ENCODE measurements around the gene SPATA18.
"Not testable (repeated sequence)": the region's sequence is repeated elsewhere in the genome, so short reads cannot be mapped to it uniquely, and the experiment has no call there.

The SPATA18 gene

DNA sequence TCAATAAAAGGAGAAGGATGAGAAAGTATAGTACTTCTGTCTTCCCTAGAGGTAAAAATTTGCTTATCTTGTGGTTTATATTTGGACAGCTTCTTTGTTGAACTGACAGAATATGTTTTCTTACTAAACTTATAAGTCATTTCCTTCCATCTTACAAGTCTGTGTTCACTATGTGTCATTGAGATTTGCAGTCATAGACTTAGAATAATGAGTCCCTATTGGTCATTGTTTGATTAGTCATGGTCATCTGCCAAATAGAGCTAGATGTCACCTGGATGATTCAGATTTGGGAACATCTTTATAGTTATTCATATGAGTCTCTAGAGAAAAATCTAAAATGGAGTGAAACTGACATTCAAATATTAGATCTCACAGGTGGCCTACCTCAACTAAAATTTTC is 51.5 kb downstream of the SPATA18 start:
- no peaks in the 10 kb centered on the region for H3K4me1 Mint-ChIP-seq (ENCODE audit: low read depth in 2 of 2)
- no peak for DNase-seq
- ATAC-seq (replicated peaks), result no peak
- peaks cover 0 to 2% of the 10 kb centered on the region in 2 donors for H3K27me3 Mint-ChIP-seq
- no peaks in the 10 kb centered on the region for H3K9me3 Mint-ChIP-seq
- H3K4me3 Mint-ChIP-seq, result no peak overlapping the region
- no peaks in the 10 kb centered on the region for H3K36me3 Mint-ChIP-seq (ENCODE audit: insufficient read depth)
- H3K27ac Mint-ChIP-seq, result no peak overlapping the region

DNA sequence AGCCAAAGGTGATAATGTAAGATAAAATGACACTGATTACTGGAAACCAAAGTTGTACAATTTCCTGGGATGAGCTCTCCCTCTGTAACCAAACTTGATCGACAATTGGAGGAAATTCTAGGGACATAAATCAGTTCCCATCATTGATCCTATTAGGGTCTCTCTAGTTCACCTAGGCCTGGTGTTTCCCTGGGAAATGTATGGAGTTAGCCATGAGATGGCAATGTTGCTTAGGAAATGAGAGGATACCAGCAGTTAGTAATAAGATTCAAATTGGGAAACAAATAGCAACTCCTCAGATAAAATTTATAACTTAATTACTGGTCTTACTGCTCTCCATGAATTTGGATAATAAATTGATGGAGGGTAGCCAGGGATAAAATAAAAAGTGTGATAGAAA is 52.2 kb downstream of the SPATA18 start:
- no peaks in the 10 kb centered on the region for H3K9me3 Mint-ChIP-seq
- H3K4me3 Mint-ChIP-seq, result no peak overlapping the region
- no peak for ATAC-seq (replicated peaks)
- no peak overlapping the region for H3K27ac Mint-ChIP-seq
- no peak for DNase-seq
- H3K27me3 Mint-ChIP-seq, result no peaks in the 10 kb centered on the region
- H3K36me3 Mint-ChIP-seq (ENCODE audit: insufficient read depth), result no peaks in the 10 kb centered on the region
- H3K4me1 Mint-ChIP-seq (ENCODE audit: low read depth in 2 of 2), result no peaks in the 10 kb centered on the region

DNA sequence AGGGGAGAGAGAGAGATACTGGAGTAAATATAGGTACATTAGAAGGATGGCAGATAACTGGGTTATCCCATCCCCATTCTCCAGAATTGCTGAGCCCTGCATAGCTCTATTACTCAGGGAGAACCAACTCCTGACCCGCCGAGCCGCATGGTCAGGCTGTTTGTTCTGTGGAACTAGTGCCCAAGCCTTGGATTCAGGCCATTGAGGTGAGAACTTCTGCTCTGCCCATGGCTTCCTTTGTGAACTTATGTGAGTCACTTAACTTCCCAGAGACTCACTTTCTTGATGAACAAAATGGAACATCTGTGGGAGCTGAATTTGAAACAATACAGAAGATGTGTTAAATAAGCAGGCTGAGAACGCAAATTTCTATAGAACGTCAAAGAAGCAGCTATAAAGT is 54.2 kb downstream of the SPATA18 start:
- DNase-seq, result no peak
- Mint-ChIP-seq H3K27me3 (no peaks in the 10 kb centered on the region), H3K4me1 (ENCODE audit: low read depth in 2 of 2) (no peaks in the 10 kb centered on the region), H3K9me3 (no peaks in the 10 kb centered on the region), H3K4me3 (no peak overlapping the region), H3K36me3 (ENCODE audit: insufficient read depth) (no peaks in the 10 kb centered on the region), H3K27ac (no peak overlapping the region)
- no peak for ATAC-seq (replicated peaks)

DNA sequence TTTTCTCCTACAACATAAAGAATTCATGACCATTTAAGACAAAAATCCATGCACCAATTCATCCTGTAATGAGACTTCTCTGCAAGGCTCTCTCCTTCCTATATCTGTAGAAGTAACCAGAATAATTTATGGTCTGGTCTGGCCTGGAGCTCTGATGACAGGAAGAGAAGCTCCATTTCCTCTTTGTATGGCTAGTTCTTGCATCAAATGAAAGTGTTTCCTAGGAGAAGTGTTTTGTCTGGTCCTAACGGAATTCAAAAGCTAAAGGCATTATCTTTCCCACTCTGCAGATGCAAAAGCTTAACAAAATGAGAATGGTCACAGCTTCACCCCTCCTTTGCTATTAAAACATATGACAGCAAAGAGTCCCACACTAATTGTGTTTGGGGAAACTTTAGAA is 55.1 kb downstream of the SPATA18 start:
- ATAC-seq (replicated peaks) (no peak), DNase-seq (no peak)
- Mint-ChIP-seq H3K36me3 (ENCODE audit: insufficient read depth) (no peaks in the 10 kb centered on the region), H3K4me3 (no peak overlapping the region), H3K4me1 (ENCODE audit: low read depth in 2 of 2) (no peaks in the 10 kb centered on the region), H3K9me3 (no peaks in the 10 kb centered on the region), H3K27me3 (no peaks in the 10 kb centered on the region), H3K27ac (no peak overlapping the region)

DNA sequence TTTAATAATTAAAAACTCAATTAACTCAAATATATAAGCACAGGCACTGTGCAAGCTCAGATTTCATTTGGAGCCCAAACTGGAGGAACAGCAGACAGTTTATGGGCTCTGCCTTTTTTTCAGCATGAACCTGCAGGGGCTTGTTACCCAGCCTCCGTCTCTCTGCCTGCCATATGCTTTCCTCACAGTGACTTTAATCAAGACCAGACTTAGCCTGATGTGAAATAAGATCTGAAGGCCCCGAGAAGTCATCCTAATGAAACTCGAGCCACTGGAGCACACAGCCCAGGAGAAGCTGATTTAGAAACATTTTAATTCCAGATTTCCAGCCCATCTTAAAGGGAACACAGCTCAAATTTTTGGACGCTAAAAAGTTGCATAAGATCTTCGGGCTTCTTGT is 55.6 kb downstream of the SPATA18 start:
- H3K27me3 Mint-ChIP-seq, result no peaks in the 10 kb centered on the region

DNA sequence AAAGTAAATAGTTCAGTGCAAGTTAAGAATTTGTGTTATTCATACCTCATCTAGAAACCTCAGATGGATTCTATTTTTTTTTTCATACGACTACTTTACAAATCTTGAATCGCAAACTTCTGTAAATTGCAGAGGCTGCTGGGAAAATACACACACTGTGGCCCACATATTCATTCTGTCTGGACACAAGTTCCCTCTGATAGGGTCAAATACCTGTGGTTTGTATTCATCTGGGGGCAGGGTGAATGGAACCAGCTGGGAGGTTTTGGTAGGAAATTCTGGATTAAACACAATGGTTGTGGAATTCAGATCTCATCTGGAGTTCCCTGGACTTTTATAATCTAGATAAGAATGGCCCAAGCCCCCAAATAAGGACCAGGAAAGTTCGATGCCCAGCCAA is 56.2 kb downstream of the SPATA18 start:
- Mint-ChIP-seq H3K4me3 (no peak overlapping the region), H3K27me3 (no peaks in the 10 kb centered on the region), H3K27ac (no peak overlapping the region), H3K4me1 (ENCODE audit: low read depth in 2 of 2) (no peaks in the 10 kb centered on the region), H3K36me3 (ENCODE audit: insufficient read depth) (no peaks in the 10 kb centered on the region), H3K9me3 (no peaks in the 10 kb centered on the region)
- ATAC-seq (replicated peaks) (no peak), DNase-seq (no peak)

More for the DNA sequence above, 55.6 kb downstream of the SPATA18 start:
- no peak overlapping the region for H3K4me3 Mint-ChIP-seq
- H3K36me3 Mint-ChIP-seq (ENCODE audit: insufficient read depth), result no peaks in the 10 kb centered on the region
- H3K9me3 Mint-ChIP-seq, result no peaks in the 10 kb centered on the region
- H3K4me1 Mint-ChIP-seq (ENCODE audit: low read depth in 2 of 2), result no peaks in the 10 kb centered on the region
- H3K27ac Mint-ChIP-seq, result no peak overlapping the region
- no peak for ATAC-seq (replicated peaks)
- no peak for DNase-seq

DNA sequence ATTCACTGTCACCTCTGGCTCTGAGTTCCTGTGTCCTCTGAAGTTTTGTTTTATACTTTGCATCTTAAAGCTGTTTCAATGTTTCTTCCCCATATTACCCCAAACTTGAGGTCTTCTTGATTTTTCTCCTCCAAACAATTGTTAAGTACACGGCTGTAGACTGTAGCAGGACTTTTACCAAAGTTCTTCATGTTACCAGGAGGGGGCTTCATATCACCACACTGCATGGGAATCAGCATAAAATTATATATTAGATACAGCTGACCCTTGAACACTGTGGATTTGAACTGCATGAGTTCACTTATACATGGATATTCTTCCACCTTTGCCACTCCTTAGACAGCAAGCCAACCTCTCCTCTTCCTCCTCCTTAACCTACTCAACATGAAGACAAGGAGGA is 56.6 kb downstream of the SPATA18 start:
- DNase-seq (no peak), ATAC-seq (replicated peaks) (no peak)
- H3K36me3 Mint-ChIP-seq (ENCODE audit: insufficient read depth), result no peaks in the 10 kb centered on the region
- H3K27me3 Mint-ChIP-seq, result no peaks in the 10 kb centered on the region
- H3K4me1 Mint-ChIP-seq (ENCODE audit: low read depth in 2 of 2), result no peaks in the 10 kb centered on the region
- H3K9me3 Mint-ChIP-seq, result no peaks in the 10 kb centered on the region
- no peak overlapping the region for H3K27ac Mint-ChIP-seq
- H3K4me3 Mint-ChIP-seq, result no peak overlapping the region

DNA sequence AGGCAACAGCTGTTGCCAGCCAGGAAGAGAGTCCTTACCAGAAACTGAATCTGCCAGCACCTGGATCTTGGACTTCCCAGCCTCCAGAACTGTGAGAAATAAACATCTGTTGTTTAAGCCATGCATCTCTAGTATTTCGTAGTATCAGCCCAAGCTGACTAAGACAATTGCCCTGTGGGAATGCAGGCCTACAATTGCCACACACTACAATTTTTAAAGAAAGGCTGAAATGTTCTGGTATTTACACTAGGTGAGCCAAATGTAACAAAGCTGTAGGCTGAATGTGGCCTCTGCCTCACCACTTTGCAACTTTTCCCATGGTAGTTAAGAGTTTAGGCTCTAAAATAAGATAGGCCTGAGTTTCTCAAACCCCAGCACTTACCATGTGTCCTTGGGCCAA is 59.1 kb downstream of the SPATA18 start:
- H3K27ac Mint-ChIP-seq, result no peak overlapping the region
- no peak overlapping the region for H3K4me3 Mint-ChIP-seq
- ATAC-seq (replicated peaks) (no peak), DNase-seq (no peak)
- H3K27me3 Mint-ChIP-seq, result no peaks in the 10 kb centered on the region
- H3K36me3 Mint-ChIP-seq (ENCODE audit: insufficient read depth), result no peaks in the 10 kb centered on the region
- no peaks in the 10 kb centered on the region for H3K9me3 Mint-ChIP-seq
- H3K4me1 Mint-ChIP-seq (ENCODE audit: low read depth in 2 of 2), result no peaks in the 10 kb centered on the region

DNA sequence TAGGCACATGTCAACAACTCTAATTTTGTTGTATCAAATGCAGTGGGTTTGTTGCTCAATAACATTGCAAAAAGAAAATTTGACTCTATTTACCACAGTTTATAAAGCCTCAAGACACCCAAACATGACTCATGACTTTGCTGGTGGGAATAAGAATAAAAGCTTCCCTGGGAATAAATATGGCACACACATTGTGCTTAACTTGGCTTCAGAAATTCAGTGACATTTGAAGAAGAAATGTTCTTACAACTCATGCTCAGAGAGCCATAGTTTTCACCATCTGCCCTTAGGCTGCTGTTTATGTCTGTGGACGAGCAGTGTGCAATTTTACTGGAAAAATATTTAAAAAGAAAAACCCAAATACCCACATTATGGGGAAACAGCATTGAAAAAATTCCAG is 60.9 kb downstream of the SPATA18 start:
- Mint-ChIP-seq H3K9me3 (no peaks in the 10 kb centered on the region), H3K4me3 (no peak overlapping the region), H3K27ac (no peak overlapping the region), H3K27me3 (no peaks in the 10 kb centered on the region), H3K4me1 (ENCODE audit: low read depth in 2 of 2) (no peaks in the 10 kb centered on the region), H3K36me3 (ENCODE audit: insufficient read depth) (no peaks in the 10 kb centered on the region)
- ATAC-seq (replicated peaks), result no peak
- no peak for DNase-seq

DNA sequence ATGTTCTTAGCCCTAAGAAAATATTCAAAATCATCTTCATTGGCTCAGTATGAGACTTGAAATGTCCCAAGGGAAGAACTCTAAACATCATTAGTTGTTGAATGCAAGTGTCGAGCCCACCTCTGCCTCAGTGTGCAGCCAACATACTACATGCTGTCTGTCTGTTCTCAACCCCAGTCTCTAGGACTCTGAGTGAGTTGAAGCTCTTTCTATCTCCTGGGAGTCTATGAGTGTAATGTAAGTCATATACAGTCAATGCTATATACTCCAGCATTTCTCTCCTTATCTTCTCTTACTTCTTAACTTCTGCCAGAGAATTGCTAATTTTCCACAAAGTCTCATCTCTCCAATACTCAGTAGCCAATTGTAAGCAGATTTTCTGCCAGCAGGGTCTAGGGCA is 61.3 kb downstream of the SPATA18 start:
- Mint-ChIP-seq H3K9me3 (no peaks in the 10 kb centered on the region), H3K27ac (no peak overlapping the region), H3K4me3 (no peak overlapping the region), H3K4me1 (ENCODE audit: low read depth in 2 of 2) (no peaks in the 10 kb centered on the region), H3K27me3 (no peaks in the 10 kb centered on the region), H3K36me3 (ENCODE audit: insufficient read depth) (no peaks in the 10 kb centered on the region)
- DNase-seq (no peak), ATAC-seq (replicated peaks) (no peak)

DNA sequence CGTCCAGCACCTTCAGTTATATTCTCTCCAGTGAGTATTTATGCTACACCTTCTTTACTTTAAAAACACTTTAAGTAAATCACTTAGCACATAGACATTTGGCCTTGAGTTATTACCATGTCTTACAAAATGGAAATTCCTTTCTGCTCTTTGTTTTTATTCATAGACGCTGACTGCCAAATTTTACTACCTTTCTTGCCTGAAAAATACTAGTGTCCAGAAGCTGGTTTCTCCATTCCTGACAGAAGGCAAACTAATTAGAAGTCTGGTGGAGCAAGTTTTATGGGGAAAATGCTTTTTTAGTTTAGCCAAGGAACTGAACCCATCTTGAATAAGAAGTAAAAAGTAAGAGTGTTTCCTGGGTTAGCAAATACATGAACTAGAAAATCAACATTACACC is 65.5 kb downstream of the SPATA18 start:
- Mint-ChIP-seq H3K27me3 (no peaks in the 10 kb centered on the region), H3K36me3 (ENCODE audit: insufficient read depth) (no peaks in the 10 kb centered on the region), H3K27ac (no peak overlapping the region), H3K9me3 (no peaks in the 10 kb centered on the region), H3K4me1 (ENCODE audit: low read depth in 2 of 2) (no peaks in the 10 kb centered on the region), H3K4me3 (no peak overlapping the region)
- no peak for DNase-seq
- ATAC-seq (replicated peaks), result no peak

DNA sequence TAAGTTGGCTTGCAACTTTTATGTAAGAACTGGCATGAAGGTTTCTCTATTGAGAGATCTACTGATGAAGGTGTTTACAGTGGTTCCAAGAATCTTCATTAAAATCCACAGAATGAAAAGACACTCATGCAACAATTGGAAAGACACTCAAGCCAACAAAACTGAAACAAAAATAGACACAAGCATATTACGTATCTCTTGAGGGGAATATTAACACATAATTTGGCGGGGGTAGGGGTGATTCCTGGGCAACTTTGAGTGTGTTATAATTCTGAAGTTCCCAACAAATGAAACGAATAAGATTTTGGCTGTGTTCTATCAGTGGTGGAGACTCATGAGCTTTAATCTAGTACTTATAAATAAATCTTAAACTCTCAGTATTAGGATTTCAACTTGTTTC is 75.1 kb downstream of the SPATA18 start:
- H3K9me3 Mint-ChIP-seq, result peaks cover 0 to 2% of the 10 kb centered on the region in 2 donors
- H3K4me3 Mint-ChIP-seq, result no peak overlapping the region
- H3K4me1 Mint-ChIP-seq (ENCODE audit: low read depth in 2 of 2), result no peaks in the 10 kb centered on the region

DNA sequence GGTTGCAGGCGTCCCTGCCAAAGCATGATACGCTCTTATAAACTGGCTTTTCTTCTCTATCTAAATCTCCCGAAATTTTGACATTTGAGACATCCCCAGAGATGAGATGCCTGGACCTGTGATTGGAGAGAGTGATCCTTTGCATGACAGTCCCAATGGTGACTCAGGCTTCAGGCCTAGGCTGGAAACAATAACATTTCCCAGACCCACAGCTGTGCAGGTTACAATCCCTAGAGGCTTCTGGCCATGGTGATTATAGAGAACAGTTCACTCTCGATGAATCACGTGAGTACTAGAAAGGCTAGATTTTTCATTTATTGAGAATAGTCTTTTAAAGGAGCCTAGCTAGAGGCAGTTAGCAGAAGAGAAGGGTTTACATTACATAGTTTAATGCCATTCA is 75.9 kb downstream of the SPATA18 start:
- no peak overlapping the region for H3K4me3 Mint-ChIP-seq
- no peak for DNase-seq

More for the DNA sequence above, 75.1 kb downstream of the SPATA18 start:
- peaks cover 0 to 14% of the 10 kb centered on the region in 2 donors for H3K27me3 Mint-ChIP-seq
- H3K27ac Mint-ChIP-seq, result no peak overlapping the region
- DNase-seq (no peak), ATAC-seq (replicated peaks) (no peak)
- no peaks in the 10 kb centered on the region for H3K36me3 Mint-ChIP-seq (ENCODE audit: insufficient read depth)

DNA sequence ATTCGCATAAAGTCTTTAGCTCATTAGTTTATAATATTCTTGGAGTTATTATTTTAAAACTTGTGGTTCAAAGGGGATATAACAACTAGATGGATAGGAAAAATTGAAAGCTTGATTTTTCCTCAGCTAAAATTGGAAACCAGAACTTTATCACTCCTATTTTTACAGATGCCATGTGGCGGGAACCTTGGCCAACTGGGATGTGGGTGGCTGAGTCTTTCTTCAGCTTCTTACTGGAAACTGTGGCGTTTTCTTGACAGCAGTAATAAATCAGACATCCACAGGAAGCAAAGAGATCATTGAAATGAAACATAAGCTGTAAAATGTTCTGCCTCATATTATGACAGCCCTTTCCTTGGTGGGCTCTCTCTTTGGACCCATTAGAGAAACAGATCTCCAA is 84.1 kb downstream of the SPATA18 start:
- Mint-ChIP-seq H3K4me1 (ENCODE audit: low read depth in 2 of 2) (no peaks in the 10 kb centered on the region), H3K27me3 (no peaks in the 10 kb centered on the region), H3K4me3 (no peak overlapping the region), H3K27ac (no peak overlapping the region), H3K9me3 (no peaks in the 10 kb centered on the region), H3K36me3 (ENCODE audit: insufficient read depth) (no peaks in the 10 kb centered on the region)
- ATAC-seq (replicated peaks) (no peak), DNase-seq (no peak)

More for the DNA sequence above, 75.9 kb downstream of the SPATA18 start:
- Mint-ChIP-seq H3K27ac (no peak overlapping the region), H3K9me3 (peaks cover 0 to 2% of the 10 kb centered on the region in 2 donors), H3K4me1 (ENCODE audit: low read depth in 2 of 2) (no peaks in the 10 kb centered on the region), H3K36me3 (ENCODE audit: insufficient read depth) (no peaks in the 10 kb centered on the region), H3K27me3 (peaks cover 0 to 14% of the 10 kb centered on the region in 2 donors)
- ATAC-seq (replicated peaks), result no peak

DNA sequence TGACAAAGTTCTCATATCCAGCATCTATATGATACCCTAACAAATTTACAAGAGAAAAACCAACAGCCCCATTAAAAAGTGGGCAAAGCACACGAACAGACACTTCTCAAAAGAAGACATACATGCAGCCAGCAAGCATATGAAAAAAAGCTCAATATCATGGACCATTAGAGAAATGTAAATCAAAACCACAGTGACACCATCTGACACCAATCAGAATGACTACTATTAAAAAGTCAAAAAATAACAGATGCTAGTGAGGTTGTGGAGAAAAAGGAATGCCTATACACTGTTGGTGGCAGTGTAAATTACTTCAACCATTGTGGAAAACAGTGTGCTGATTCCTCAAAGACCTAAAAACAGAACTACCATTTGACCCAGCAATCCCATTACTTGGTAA is 86.0 kb downstream of the SPATA18 start:
- not testable (repeated sequence) for ATAC-seq (replicated peaks); H3K27ac Mint-ChIP-seq; H3K36me3 Mint-ChIP-seq (ENCODE audit: insufficient read depth); H3K9me3 Mint-ChIP-seq; H3K4me1 Mint-ChIP-seq (ENCODE audit: low read depth in 2 of 2); DNase-seq; H3K27me3 Mint-ChIP-seq; H3K4me3 Mint-ChIP-seq
